Measurements from ENCODE around the gene LRSAM1. TPM values are rescaled to one million over a fixed set of nuclear protein-coding genes. Genes with fewer than 3 reads are reported as not detected.

LRSAM1 gene
- total RNA-seq, 2 experiments from 2014 or later: 20.8 to 32.2 TPM

DNA sequence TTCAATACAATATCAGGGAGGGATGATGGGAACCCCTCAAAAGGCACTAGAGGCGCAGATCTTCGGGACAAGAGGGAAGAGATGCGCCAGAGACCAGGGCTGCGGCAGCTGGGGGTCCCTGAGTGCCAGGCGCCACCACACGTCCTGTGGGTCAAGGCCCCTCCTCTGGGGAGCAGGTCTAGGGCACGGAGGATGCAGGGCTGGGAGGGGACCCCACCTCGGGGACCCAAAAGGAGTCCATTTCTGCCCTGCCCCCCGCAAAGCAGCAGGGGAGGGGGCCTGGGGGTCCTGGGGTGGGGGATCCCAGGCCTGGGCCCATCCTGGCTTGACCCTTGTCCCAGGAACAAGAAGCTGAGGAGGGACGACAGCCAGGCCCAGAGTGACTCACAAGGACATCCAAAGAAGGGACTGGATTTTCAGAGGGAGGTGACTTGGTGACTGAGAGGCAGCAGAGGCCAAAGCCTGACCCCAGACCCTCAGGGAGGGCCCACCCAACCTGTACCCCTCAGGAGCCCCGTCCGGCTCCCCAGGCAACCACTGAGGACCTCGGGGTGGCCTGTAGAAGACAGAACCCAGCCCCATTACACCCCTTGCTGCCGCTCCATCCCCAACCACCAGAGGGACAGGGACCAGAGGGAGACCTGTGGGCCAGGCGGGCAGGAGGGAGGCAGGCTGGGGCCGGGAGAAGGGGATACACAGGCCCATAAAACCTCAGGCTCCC lies 54.2 kb downstream of the LRSAM1 start:
- Histone ChIP-seq H3K9me3 (ENCODE audit: low read length) (no peaks in the 10 kb centered on the region), H3K27ac (ENCODE audit: low read depth, low read length, poor library complexity, severe bottlenecking) (no peak overlapping the region), H3K79me2 (ENCODE audit: insufficient read depth, low read depth, low read length) (no peaks in the 10 kb centered on the region), H3K36me3 (ENCODE audit: insufficient read depth, low read length) (no peaks in the 10 kb centered on the region), H3K4me1 (ENCODE audit: insufficient read depth, low read length, poor library complexity, severe bottlenecking) (no peaks in the 10 kb centered on the region), H3K4me3 (ENCODE audit: low read depth, low read length, poor library complexity, severe bottlenecking) (no peak overlapping the region), H2AFZ (ENCODE audit: low read length) (no peak overlapping the region), H4K20me1 (ENCODE audit: insufficient read depth, low read length) (no peaks in the 10 kb centered on the region), H3K9me2 (ENCODE audit: insufficient read depth, low read length) (no peaks in the 10 kb centered on the region), H3K4me2 (ENCODE audit: low read length) (no peak overlapping the region)
- intact Hi-C loops (cut with micrococcal nuclease; ENCODE audit: unreplicated experiment): loop anchor here (10.0 kb wide), 2 partner anchors 369 to 419 kb away; partner anchors contain the start of gene AK1
- CTCF ChIA-PET (ENCODE audit: unreplicated experiment): no interaction called here
- no peak for TF ChIP-seq EZH2phosphoT487 (IDR thresholded peaks at IDR 0.05; ENCODE audit: borderline replicate concordance, low read depth, low read length)
- TF ChIP-seq, protein P1, sequence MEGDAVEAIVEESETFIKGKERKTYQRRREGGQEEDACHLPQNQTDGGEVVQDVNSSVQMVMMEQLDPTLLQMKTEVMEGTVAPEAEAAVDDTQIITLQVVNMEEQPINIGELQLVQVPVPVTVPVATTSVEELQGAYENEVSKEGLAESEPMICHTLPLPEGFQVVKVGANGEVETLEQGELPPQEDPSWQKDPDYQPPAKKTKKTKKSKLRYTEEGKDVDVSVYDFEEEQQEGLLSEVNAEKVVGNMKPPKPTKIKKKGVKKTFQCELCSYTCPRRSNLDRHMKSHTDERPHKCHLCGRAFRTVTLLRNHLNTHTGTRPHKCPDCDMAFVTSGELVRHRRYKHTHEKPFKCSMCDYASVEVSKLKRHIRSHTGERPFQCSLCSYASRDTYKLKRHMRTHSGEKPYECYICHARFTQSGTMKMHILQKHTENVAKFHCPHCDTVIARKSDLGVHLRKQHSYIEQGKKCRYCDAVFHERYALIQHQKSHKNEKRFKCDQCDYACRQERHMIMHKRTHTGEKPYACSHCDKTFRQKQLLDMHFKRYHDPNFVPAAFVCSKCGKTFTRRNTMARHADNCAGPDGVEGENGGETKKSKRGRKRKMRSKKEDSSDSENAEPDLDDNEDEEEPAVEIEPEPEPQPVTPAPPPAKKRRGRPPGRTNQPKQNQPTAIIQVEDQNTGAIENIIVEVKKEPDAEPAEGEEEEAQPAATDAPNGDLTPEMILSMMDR (conservative IDR thresholded peaks at IDR 0.05; ENCODE audit: low read length): peak; percentile 67
- no TSS peak for BruUV-seq (replicated peaks)
- POLR2A ChIA-PET: no interaction called here
- peak; percentile 50 for DNase-seq (ENCODE audit: low spot score)

DNA sequence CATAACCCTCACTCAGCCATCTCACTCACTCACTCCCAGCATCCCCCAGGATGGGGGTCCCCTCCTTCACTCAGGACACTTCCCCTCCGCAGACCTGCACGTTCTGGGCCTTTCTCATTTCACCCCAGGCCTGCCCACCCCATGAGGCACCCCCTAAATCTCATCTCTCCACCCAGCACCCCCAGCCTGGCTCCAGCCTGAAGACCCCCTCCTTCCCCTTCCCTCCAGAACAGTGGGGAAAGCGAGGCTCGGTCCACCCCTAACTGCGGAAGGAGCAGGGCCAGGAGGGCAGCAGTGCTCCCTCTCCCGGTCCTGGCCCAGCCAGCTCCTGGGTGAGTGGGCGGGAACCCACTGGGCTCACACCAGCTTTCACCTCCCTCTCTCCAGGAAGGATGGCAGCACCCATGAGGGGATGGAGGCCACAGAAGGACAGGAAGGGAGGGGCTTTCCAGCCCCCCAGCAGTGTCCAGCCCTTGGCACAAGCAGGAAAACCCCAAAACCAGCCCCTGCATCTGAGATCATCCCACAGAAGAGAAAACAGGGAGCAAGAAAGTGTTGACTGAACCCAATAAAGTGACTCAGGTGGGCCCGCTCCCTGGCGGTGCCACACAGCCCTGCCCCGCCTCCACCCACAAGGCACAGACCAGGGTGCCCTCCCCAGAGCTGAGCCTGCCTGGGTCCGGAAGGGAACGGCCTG lies 55.0 kb downstream of the LRSAM1 start:
- no peak overlapping the region for H3K4me2 ChIP-seq (ENCODE audit: low read length)
- H3K4me3 ChIP-seq (ENCODE audit: low read depth, low read length, poor library complexity, severe bottlenecking): no peak overlapping the region
- no peak overlapping the region for H2AFZ ChIP-seq (ENCODE audit: low read length)
- ChIA-PET POLR2A (no interaction called here), CTCF (ENCODE audit: unreplicated experiment) (no interaction called here)
- BruUV-seq (replicated peaks): no TSS peak
- H3K9me2 ChIP-seq (ENCODE audit: insufficient read depth, low read length): no peaks in the 10 kb centered on the region
- H3K9me3 ChIP-seq (ENCODE audit: low read length): no peaks in the 10 kb centered on the region
- H3K4me1 ChIP-seq (ENCODE audit: insufficient read depth, low read length, poor library complexity, severe bottlenecking): no peaks in the 10 kb centered on the region
- no peaks in the 10 kb centered on the region for H3K79me2 ChIP-seq (ENCODE audit: insufficient read depth, low read depth, low read length)
- no peaks in the 10 kb centered on the region for H3K36me3 ChIP-seq (ENCODE audit: insufficient read depth, low read length)
- no peaks in the 10 kb centered on the region for H4K20me1 ChIP-seq (ENCODE audit: insufficient read depth, low read length)
- TF ChIP-seq EZH2phosphoT487 (IDR thresholded peaks at IDR 0.05; ENCODE audit: borderline replicate concordance, low read depth, low read length): no peak
- TF ChIP-seq, protein P1 (conservative IDR thresholded peaks at IDR 0.05; ENCODE audit: low read length): peak; percentile 32; the same call in 1 of the 2 replicates
- no peak overlapping the region for H3K27ac ChIP-seq (ENCODE audit: low read depth, low read length, poor library complexity, severe bottlenecking)
- intact Hi-C loops (cut with micrococcal nuclease; ENCODE audit: unreplicated experiment): loop anchor here (10.0 kb wide), 2 partner anchors 369 to 419 kb away; partner anchors contain the start of gene AK1
- DNase-seq (ENCODE audit: low spot score): no peak
